Activated gamma-delta T cell (primary cell): ENCODE measurements around the gene INSIG1.
A peak's percentile ranks its signal among the peaks of the same experiment; 100 is the strongest.

Experiments
- DNase-seq: peaks from one replicate; lab custom pipeline; 2025; lab: John Stamatoyannopoulos, UW

The INSIG1 gene

DNA sequence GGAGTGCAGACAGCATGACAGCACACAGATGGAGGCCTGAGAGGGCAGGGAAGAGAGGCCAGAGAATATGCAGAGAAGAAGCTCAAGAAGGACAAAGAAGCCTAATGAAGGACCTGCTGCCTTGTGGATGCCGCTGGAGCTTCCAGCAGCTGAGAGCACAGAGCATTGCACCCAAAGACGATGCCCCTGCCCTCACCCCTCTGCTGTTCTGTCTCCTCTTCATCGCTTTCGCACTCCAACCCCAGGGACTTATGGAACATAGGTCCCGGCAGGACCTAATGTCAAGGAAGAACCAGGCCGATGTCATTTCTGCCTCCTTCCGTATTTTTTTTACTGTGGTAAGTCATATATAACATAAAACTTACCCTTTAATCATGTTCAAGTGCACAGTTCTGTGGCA lies 12.3 kb upstream of the INSIG1 start:
- DNase-seq = no peak

DNA sequence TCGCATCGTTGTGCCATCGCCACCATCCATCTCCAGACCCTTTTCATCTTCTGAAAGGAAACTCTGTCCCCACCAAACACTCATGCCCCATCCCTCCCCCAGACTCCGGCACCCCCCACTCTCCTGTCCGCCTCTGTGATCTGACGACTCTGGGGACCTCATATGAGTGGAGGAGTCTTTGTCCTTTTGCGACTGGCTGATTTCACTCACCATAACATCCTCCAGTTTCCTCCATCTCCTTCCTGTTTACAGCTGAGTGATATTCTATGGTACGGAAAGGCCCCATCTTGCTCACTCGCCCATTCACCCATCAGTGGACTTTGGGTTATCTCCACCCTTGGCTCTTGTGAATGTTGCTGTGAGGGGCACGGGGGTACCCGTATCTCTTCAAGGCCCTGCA lies 11.8 kb upstream of the INSIG1 start:
- DNase-seq = no peak

DNA sequence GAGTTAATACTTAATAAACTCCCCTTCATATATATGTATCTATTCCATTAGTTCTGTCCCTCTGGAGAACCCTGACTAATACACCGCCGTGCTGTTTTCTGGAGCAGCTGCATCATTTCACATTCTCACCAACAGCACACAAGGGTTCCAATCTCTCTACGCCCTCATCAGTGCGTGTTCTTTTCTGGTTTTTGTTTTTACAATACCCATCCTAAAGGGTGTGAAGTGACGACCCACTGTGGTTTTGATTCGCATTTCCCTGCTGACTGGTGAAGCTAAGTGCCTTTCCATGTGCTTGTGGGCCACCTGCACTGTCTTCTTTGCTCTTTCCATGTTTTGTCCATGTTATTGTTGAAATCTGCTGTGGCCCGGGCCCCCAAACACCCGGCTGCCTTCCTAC lies 11.0 kb upstream of the INSIG1 start:
- no peak for DNase-seq

DNA sequence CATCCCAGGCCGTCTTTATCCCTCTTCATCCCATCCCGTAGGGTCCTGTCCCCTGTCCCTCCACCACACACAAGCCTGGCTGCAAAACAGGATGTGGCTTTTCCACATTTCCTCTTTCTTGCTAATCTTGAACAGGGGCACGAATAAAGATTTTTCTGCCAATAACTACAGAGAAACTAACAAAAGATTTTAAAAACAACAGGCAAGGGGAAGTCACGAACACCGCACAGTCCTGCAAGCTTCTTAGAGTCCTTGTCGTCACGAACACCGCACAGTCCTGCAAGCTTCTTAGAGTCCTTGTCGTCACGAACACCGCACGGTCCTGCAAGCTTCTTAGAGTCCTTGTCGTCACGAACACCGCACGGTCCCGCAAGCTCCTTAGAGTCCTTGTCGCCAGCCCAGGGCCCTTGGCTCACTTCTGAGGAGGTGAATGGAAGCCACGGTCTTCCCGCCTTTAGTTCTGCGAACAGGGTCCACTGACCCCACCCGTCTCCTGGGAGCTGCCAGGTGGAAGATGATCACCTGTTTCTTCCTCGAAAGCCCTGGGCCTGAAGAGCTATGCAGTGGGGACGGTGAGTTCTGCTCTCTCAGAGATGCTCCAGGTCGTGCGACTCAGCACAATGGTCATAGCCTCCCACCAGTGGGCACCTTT lies 10.3 kb upstream of the INSIG1 start:
- no peak for DNase-seq

DNA sequence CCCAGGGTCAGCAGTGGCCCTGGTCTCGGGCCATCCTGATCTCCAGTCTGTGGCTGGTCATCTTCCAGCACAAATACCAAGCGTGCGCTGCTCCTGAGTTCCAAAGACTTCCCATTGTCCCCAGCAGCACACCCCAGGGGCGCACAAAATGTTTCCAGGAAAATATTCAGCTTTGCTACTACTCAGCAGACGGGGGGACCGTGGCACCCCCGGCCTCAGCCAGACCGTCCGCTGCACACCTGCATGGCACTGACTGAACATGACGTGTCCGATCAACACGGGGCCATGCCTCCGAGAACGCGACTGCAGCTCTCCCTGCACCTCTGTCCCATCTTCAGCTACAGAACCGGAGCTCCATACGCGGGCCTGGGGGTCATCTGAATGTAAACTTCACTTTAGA lies 9.6 kb upstream of the INSIG1 start:
- no peak for DNase-seq

DNA sequence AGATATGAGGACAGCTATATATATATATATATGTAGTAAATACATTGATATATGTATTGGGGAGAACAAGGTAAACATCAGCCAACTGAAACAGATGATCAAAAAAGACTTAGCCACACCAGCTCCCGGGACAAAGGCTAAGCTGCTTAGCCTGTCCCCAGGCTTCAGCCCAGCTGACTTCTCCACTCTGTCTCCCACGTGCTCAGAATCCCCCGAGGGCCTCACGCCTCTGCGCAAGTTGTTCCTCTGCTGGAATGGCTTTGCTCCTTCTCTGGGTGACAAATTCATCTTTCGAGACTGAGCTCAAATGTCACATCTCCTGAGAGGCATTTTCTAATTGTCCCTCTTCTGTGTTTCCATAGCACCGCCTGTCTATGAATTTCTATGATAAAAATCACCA lies 8.6 kb upstream of the INSIG1 start:
- DNase-seq = no peak

DNA sequence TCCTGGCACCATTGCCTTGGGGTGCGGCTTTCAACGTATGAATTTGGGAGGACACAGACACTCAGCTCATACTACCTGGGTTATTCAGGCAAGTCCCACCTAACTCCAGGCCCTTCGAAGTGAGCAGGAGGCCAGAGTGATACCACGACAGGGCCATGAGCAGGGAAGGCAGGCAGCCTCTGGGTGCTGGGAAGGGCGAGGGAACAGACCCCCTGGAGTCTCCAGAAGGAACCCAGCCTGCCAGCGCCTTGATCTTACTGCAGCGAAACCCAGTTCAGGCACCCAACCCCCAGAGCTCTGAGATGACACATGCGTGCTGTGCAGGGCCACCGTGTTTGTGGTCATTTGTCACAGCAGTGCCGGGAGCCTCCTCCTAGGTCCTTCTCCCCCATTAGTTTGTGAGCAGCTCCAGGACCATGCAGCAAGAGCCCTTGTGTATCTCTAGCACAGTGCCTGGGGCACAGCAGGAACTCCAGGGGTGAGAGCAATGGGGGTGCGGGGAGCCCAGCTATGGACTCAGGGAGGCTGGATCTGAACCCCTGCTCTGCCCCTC lies 7.7 kb upstream of the INSIG1 start:
- DNase-seq = no peak

DNA sequence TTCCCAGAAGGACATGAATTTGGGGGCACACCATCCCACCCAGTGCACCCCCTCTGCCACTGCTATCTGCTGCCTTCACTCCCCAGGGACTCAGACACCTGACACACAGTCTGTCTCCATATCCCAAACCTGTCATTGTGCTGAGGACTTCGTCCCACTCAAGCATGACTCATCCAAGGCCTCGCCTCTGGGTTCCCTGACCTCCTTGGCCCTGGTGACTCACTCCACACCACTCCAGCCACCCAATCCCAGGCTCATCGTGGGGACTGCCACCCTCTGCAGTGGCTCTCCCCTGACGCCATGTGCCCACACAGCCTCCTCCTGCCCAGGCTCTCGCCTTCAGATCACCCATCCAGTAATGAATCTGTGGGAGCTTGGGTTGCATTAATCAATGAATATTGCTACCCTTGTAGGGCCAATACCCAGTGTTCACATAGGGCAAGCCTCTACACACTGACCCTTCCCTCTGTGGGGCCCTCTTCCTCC lies 6.6 kb upstream of the INSIG1 start:
- no peak for DNase-seq

DNA sequence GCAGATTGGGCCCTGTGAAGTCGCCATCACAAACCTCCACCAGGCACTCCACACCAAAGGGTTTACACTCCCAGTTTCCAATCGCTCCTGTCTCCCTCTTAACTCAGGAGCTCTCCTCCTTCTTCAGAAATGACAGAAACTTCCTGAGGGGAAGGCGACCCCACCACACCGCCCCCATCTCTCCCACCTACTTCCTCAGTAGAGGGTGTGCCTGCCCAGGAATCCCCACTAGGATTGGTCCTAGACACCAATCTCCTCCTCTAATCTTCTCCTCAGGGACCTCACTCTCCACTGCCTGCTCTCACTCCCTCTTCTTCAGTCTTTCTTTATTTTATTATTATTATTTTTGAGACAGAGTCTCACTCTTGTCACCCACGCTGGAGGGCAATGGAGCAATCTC lies 5.9 kb upstream of the INSIG1 start:
- no peak for DNase-seq

DNA sequence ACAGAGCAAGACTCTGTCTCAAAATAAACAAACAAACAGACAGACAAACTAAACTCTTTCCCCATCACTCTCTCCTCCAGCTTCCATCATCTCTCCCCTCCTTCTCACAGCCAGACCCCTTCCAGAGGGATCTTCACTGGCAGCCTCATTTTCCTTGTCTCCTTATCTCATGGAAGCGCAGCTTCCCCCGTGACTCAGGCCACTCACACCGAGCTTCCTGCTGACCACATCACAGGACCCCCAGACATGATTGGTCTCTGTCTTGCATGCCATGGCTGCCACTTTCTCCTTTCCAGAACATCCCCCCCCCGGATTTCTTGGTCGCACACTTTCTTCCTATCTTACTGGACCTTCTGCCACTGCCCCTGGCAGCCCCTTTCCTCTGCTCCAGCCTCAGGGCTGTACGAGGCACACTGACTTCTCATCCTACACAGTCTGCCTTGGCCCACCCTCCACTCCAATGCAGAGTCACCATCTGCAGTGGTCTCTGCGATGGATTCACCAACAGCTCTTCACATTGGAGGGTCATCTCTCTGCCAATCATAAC lies 4.9 kb upstream of the INSIG1 start:
- no peak for DNase-seq

DNA sequence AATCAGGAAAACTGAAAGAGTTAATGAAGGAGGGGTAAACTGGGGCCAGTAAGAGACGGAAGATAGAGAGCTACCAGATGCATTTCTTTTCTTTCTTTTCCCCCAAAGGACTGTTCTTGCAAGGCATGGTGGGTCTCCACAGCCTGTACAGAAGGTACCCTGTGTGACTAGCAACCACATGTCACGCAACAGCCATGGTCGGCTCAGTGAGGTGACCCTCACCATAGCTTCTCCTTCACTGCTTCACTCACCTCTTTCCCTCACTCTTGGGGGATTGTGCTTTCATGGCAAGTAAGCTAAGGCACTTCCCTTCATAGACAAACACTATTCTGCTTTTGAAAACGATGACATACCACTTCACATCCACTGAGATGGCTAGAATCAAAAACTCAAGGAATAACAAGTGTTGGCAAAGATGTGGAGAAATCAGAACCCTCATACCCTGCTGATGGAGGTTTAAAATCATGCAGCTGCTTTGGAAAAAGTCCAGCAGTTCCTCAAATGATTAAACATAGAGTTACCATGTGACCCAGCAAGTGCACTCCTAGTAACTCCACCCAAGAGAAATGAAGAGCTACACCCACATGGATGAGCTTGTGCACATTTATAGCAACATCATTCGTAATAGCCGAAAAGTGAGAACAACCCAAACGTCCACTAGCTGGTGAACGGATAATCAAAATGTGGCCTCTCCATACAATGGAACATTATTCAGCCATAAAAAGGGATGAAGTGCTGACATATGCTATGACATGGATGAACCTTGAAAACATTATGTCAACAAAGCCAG lies 3.8 kb upstream of the INSIG1 start:
- no peak for DNase-seq

DNA sequence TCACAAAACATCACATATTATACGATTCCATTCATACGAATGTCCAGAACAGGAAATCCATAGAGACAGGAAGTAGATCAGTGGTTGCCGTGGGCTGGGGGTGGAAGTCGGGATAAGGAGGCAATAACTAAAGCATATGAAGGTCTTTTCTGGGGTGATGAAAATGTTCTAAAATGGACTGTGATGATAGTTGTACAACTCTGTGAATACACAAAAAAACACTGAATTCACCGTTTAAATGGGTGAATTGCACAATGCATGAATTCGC lies 3.2 kb upstream of the INSIG1 start:
- DNase-seq = no peak

DNA sequence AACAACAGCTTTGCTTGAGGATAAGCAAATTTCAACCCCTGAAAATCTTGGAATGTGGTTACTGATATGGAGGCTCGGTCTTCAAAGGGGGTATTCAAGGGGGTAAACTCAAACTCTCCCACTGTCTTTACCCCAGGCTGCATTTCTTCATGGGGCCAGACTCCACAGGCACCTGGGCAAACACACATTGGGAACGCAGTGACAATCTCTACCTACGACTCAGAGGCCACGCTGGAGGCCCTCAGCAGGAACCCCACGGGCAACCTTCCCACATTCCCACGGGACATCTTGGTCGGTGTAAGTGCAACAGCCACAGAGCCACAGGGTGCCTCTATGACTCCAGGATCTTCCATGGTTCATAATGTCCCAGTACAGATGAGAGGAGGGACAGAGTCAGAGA lies 2.2 kb upstream of the INSIG1 start:
- no peak for DNase-seq

DNA sequence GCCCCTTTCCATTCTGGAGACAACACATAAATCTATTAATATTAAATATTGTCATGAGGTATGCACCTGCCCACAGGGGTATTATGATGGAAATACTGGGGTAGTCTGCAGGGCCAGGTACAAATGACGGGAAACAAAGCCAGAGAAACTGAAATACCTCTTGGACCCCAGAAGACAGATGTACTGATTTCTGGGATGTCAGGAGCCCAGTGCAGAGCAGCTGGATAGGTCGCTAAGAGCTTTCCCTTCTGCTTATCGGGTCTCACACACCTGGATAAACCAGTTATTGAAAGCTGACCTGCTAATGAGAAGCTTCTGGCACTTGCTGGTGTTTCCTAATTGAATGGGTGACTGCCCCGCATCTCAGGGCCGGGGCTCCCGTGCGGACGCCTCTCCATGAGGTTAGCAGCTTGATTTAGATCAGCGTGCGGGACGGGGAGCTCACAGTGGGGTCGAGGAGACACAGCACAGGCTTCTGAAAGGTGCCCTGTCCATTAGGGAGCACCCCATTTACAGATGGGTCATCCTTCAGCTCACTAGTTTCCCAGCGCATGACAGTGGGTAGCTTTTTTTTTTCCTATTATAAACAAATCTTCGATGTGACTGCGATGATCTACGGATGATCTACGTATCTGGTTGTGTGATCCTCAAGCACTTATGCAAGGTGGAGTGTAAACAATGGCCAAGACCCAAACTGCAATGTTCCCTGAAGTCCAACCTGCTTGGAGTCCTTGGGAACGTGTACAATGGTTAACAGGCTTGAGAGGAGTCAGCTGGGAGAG lies 1.5 kb upstream of the INSIG1 start:
- no peak for DNase-seq

DNA sequence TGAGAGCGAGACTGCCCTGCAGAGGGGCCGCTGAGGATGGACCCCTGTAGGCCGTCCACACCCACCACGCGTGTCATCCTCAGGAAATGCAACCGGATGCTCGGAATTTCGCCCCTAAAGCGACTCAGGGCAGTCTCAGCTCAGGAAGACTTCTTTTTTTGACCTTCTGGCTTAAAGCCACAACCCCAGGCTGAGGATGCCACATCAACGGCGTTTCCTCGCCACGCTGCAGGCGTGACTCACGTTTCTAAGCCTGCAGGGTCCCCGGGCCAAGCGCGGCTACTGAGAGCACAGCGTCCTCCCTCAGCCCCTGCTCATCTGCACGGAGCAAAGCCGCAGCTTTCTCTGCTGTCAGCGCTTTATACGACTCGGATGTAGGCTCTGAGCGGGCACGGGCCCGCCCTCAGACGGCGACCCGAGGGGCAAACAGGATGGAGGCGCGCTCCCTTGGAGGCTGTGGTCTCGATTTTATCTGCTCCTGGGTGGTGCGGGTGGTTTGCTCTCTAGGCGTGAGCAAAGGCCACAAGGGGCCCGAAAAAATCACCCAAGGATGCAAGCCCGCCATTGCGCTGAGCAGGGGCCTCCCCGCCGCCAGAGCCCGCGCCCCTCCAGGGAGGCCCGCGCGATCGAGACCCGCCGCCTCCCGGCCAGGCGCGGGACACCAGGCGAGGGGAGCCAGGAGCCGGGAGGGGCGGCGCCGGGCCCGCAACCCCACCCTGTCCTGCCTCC lies 726 bp upstream of the INSIG1 start:
- peak; percentile 72 for DNase-seq

DNA sequence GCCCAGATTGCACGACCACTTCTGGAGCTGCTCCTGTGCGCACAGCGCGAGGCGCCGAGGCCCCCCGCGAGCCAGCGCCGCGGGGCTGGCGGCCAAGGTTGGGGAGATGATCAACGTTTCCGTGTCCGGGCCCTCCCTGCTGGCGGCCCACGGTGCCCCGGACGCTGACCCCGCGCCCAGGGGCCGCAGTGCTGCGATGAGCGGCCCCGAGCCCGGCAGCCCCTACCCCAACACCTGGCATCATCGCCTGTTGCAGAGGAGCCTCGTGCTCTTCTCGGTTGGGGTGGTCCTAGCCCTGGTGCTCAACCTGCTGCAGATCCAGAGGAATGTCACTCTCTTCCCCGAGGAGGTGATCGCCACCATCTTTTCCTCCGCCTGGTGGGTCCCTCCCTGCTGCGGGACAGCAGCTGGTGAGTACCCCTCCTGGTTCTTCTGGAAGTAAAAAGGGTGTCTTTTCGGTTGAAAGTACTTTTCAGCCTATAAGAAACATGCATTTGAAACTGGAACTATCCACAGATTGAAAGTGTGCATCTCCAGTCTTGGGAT lies 683 bp downstream of the INSIG1 start:
- no peak for DNase-seq

DNA sequence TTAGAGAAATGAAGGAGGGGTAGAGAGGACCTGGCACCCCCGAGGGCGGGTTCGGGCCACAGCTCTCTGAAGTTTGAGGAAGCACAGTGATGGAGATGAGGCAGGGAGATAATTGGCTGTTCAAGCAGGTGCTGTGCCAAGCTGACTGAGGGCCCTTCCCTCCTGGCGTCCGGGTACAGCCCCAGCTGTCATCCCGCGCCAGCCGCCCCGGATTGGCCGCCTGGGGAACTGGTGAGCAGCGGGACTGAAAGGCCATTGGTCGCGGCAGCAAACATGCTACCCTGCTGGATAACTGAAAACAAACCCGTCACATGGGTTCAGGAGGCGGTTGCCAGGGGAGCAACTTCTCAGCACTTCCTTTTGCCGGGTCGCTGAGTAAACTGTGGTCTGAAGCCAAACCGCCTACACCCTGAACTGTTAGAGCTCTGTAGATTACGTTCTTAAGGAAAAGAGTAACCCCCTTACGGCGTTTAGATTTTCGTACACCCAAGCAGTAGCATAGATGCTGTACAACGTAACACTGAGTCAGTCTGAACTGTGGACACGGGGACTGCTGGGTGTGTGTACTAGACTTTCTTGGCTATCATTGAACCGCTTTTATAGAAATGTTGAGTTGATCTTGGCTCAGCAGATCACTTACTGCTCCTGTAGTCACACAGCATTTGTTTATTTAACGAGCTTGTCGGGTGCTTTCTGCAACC lies 1.3 kb downstream of the INSIG1 start:
- DNase-seq = peak; percentile 95

DNA sequence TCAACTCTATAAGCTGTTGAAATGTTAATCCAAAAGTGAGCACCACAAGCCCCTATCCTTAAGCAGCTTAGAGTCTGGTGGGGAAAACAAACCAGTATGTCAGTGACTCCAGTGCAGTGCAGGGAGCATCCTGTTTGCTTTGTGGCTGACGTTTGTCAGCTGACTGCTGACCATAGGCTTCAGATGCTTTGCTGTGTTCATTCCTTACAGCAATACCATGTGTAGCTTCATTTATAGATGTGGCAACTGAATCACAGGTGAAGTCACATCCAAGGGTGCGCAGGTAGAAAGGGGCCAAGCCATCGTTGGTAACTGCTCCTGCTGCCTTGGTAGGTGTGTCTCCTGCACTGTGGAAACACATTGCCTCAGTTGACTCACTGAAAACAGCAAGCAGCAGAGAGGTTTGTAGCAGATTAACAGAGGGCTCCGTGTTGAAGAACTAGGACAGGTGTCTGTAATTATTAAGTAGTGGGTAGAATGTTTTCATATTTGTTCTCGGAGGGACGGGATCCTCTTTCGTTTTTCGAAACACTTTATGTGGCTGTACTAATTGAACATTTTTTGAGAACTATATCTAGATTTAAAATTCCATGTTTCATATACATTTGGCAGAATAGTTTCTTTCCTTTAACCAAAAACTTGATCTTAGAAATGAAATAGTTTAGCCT lies 2.0 kb downstream of the INSIG1 start:
- no peak for DNase-seq

DNA sequence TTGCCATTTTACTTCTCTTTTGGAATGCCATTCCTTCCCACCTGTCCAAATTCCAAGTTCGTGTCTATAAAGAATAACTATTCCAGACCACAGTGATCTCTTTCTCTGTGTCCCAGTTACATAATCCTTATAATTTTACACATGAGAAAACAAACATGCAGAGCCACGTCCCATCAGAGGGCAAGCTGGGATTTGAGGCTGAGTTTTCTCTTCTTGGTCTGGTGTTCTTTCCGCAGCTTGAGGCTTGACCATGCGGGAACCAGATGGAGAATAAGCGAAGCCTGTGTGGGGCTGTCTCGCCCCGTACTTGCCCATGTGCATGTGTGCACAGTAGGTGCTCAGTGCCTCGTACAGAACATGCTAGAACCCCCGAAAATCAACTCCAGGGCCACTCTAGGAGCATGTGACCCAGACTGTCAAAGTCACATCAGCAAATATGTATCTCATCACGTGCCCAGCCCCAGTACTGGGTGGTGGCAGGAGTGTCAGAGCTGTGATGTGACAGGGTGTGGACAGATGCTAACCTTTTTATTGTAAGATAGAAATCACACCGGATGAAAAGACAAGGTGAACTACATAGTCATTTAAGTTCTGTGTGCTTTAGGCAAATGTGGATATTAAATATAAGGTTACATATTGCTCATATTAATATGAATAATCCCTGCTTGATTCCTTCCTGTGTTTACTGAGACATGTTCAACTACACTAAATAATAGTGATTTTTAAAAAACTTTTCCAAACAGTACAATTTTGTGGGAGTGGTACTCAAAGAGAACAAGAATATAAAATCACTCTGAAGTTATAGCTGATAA lies 3.2 kb downstream of the INSIG1 start:
- no peak for DNase-seq
